Measurements from ENCODE around the gene HIRIP3. TPM values are rescaled to one million over a fixed set of nuclear protein-coding genes. Genes with fewer than 3 reads are reported as not detected.
"Not testable (repeated sequence)": the region's sequence is repeated elsewhere in the genome, so short reads cannot be mapped to it uniquely, and the experiment has no call there.

HIRIP3 gene, protein sequence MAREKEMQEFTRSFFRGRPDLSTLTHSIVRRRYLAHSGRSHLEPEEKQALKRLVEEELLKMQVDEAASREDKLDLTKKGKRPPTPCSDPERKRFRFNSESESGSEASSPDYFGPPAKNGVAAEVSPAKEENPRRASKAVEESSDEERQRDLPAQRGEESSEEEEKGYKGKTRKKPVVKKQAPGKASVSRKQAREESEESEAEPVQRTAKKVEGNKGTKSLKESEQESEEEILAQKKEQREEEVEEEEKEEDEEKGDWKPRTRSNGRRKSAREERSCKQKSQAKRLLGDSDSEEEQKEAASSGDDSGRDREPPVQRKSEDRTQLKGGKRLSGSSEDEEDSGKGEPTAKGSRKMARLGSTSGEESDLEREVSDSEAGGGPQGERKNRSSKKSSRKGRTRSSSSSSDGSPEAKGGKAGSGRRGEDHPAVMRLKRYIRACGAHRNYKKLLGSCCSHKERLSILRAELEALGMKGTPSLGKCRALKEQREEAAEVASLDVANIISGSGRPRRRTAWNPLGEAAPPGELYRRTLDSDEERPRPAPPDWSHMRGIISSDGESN
- 10 to 100 TPM; 12.1 to 14.2 TPM for total RNA-seq
- long read RNA-seq, donor 1, transcript HIRIP3-201 (7 exons, 3,388 nt) = major isoform, 7 of 11 reads
- long read RNA-seq, donor 1, partial matches to known transcripts = 2 of 11 reads
- long read RNA-seq, donor 1, other reads (novel, unspliced or antisense) = 0 of 11 reads
- long read RNA-seq, donor 2, transcript HIRIP3-204 (6 exons, 988 nt) = minor isoform, 21 of 68 reads
- long read RNA-seq, donor 2, transcript HIRIP3-201 (7 exons, 3,388 nt) = major isoform, 35 of 68 reads
- long read RNA-seq, donor 2, partial matches to known transcripts = 11 of 68 reads
- long read RNA-seq, donor 2, other reads (novel, unspliced or antisense) = 1 of 68 reads

DNA sequence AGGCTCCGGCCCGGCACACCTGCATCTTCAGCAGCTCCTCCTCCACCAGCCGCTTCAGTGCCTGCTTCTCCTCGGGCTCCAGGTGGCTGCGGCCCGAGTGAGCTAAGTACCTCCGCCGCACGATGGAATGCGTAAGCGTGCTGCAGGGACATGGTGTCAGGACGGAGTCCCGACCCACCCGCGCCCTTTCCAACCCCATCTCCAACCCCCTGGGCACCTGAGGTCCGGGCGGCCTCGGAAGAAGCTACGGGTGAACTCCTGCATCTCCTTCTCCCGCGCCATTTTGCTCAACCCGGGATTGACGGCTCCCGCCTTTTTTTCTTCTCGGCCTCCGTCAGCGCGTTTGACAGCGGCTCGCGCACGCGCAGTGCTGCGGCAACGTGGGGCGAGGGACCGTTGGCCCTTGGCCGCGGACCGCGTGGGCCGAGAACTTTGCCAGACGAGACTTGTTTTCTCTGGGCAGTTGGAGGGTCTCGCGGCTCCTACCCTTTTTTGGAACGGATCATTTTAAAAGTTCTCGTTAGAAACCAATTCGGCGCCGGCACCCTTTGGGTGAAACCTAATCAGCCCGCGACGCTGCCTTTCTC, at the start of gene HIRIP3:
TSS of gene HIRIP3 (minus strand) at position 294 of the 587 bp plus-strand sequence. CDS start at position 282, 12 bp downstream.
- peak; percentile 96 for DNase-seq (ENCODE audit: low spot score)
- intact Hi-C loops (cut with DNase I) = loop anchor here in 1 of 2 donors (2.0 kb wide), 1 partner anchor 15 kb away; no protein-coding TSS in a partner anchor

GRCh38 chr16:30041841-30042240, 46.4 kb upstream of the HIRIP3 start:
- no peak for DNase-seq (ENCODE audit: low spot score)
- intact Hi-C loops (cut with DNase I) = no loop called here

- intact Hi-C loops (cut with DNase I); DNase-seq (ENCODE audit: low spot score): not testable (repeated sequence)
Measured at GRCh38 chr16:30040690-30041089, 45.3 kb upstream of the HIRIP3 start.

GRCh38 chr16:30040221-30040620, 44.8 kb upstream of the HIRIP3 start:
- intact Hi-C loops (cut with DNase I) = no loop called here
- no peak for DNase-seq (ENCODE audit: low spot score)

GRCh38 chr16:30033270-30033669, 37.9 kb upstream of the HIRIP3 start:
- DNase-seq (ENCODE audit: low spot score) = no peak
- intact Hi-C loops (cut with DNase I) = no loop called here

GRCh38 chr16:30032083-30032819, 36.8 kb upstream of the HIRIP3 start:
- DNase-seq (ENCODE audit: low spot score) = no peak
- intact Hi-C loops (cut with DNase I) = no loop called here

DNA sequence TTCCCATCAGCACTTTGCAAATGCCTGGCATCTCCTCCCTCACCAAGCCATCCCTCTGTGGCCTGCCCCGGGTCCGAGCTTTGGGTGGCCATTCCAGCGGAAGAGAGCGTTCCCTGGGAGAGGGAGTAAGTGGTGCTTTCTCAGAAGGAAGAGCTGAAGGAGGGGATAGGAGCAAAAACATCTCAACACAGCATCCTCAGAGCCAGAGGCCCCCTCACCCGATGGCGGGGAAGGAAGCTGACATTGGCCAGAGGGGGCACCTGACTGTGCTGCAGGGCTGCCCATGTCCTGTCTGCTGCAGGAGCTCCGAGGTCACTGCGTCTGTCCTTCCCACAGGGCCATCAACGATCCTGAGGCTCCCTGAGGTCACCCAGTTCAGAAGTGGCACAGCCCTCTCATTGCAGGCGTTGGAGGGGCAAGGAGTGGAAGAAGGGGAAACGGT, 36.1 kb upstream of the HIRIP3 start:
- intact Hi-C loops (cut with DNase I) = no loop called here
- DNase-seq (ENCODE audit: low spot score) = no peak

DNA sequence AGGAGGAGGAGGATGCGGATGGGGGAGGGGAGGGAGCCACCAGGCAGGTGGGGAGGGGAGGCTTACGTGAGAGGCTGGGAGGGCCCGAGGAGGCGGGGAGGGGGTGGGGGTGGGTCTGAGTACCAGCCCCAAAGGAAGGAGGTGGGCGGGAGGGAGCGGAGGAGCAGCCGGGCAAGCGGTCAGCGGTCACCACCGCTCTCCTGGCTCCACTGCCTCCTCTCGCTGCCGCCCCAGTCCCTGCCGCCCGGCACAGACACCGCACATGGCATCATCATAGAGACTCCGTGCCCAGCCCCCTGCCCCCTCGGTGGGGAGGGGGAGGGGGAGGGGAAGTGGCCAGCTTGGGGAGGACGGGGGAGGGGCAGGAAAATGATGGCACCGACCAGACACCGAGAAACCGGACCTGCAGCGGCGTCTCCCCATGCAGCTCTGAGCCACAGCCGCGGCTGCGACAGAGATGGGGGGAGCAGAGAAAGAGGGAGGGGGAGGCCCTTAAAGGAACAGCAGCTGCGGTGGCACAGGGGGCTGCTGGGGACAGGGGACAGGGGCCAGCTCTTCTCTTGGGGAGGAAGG, 35.5 kb upstream of the HIRIP3 start, which contains the start of gene TLCD3B:
TSS of gene TLCD3B (minus strand) at position 431 of the 573 bp plus-strand sequence. CDS start 744 bp downstream, outside the sequence.
- intact Hi-C loops (cut with DNase I) = no loop called here
- DNase-seq (ENCODE audit: low spot score) = no peak

- no peak for DNase-seq (ENCODE audit: low spot score)
- intact Hi-C loops (cut with DNase I) = no loop called here
Measured at GRCh38 chr16:30030011-30030685, 34.7 kb upstream of the HIRIP3 start.

DNA sequence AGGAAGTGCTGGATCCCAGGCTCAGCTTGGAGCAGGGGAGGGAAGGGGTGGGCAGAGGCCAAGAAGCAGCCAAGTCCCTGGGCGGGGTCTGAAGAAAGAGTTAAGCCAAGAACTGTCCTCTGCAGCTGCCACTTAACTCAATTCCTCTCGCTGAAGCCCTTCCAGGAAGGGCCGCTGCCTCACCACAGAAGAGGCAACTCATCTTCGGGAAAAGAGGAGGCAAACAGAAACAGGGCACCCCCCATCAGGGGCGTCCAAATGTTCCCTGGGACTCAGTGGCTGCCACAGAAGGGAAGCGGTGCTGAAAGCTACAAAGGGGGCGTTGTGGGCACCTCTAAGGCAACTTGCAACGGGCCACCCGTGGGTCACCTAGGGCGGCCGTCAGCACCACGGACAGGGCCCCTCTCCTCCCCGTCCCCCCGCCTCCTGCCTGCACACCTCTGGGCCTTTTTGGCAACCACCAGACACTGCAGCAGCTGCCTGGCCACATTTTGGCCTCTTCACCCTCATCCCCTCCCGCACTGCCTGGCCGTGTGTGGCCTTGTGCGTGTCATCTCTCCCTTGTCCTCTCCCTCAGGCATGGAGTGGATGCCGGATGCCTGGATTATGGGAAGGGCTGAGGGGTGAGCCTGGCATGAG, 33.1 kb upstream of the HIRIP3 start:
- intact Hi-C loops (cut with DNase I) = no loop called here
- DNase-seq (ENCODE audit: low spot score) = no peak

- intact Hi-C loops (cut with DNase I) = no loop called here
- no peak for DNase-seq (ENCODE audit: low spot score)
Measured at GRCh38 chr16:30027588-30028437, 32.4 kb upstream of the HIRIP3 start.

DNA sequence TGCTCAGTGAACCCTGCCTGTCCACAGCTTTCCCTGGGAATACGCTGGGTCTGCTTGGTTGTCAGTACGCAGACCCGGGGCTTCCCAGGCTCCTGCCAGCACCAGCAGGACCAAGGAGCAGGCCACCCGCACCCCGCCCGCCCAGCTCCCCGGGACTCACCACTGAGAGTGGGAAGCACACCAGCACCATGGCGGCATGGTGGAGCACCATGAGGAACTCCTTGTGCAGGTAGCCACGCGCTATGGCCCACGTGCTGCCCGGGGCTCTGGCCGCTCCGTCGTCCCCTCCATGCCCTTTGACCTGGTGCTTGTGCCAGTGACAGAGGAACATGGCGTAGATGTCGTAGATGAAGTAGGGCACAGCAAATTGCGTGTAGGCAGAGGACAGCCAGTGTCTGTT, 31.0 kb upstream of the HIRIP3 start:
- intact Hi-C loops (cut with DNase I) = no loop called here
- no peak for DNase-seq (ENCODE audit: low spot score)

GRCh38 chr16:30025574-30025973, 30.2 kb upstream of the HIRIP3 start:
- intact Hi-C loops (cut with DNase I) = no loop called here
- DNase-seq (ENCODE audit: low spot score) = no peak

DNA sequence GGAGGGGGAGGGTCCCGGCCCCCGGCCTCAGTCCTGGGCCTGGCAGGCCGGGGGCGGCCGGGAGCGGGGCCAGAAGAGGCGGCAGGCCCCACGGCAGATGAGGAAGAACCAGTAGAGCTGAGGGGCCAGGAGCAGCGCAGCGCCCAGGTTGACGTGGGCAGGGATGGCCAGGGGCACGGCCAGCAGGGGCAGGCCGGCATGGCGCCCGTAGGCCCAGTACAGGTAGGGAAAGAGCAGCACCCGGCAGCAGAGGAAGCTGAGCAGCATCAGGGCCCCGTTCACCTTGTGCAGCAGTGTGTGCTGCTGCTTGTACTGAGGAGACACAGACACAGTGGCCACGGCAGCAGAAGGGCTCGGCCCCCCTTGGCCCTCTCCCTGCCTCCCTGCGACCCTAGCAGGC, 29.7 kb upstream of the HIRIP3 start:
- intact Hi-C loops (cut with DNase I) = no loop called here
- no peak for DNase-seq (ENCODE audit: low spot score)

- DNase-seq (ENCODE audit: low spot score) = no peak
- intact Hi-C loops (cut with DNase I) = loop anchor here in 1 of 2 donors (5.0 kb wide), 1 partner anchor 327 kb away; no protein-coding TSS in a partner anchor
Measured at GRCh38 chr16:30024451-30024850, 29.0 kb upstream of the HIRIP3 start.

- no peak for DNase-seq (ENCODE audit: low spot score)
- intact Hi-C loops (cut with DNase I) = loop anchor here in 1 of 2 donors (5.0 kb wide), 1 partner anchor 326 kb away; no protein-coding TSS in a partner anchor
Measured at GRCh38 chr16:30023586-30023985, 28.2 kb upstream of the HIRIP3 start.

Measured in posterior vena cava (tissue), 2 donors.